Stomach (tissue), 9 donors: ENCODE measurements around the gene VWA8. TPM values are rescaled to one million over a fixed set of nuclear protein-coding genes. Genes with fewer than 3 reads are reported as not detected.

Experiments used
- DNase-seq, 2 donors: peaks; one replicate each; pipeline versions ENCODE4 v3.0.0 to v3.0.0-alpha.2; 2013 to 2019
- H3K27ac ChIP-seq, 5 donors: fragments of 200-600 bp in 4 of 5; sonication (generic) in 4 of 5; one replicate each; pipeline ENCODE4 v1.5.1; 2013 to 2019; ENCODE audit warnings: mild to moderate bottlenecking in 1 of 5, moderate library complexity in 1 of 5
- H3K27me3 ChIP-seq, 3 donors: fragments of 200-600 bp; sonication (generic); one replicate each; pipeline ENCODE4 v1.5.1; 2017 to 2019; ENCODE audit warnings: mixed run types in 1 of 3
- H3K36me3 ChIP-seq, 4 donors: fragments of 200-600 bp; sonication (generic); 1 replicate in 3 of 4; 2 replicates in 1 of 4; pipeline ENCODE4 v1.5.1; 2016 to 2019
- H3K4me1 ChIP-seq, 4 donors: fragments of 200-600 bp; sonication (generic); one replicate each; pipeline ENCODE4 v1.5.1; 2016 to 2019
- H3K4me3 ChIP-seq, 4 donors: fragments of 200-600 bp; sonication (generic) in 3 of 4; one replicate each; pipeline ENCODE4 v1.5.1; 2016 to 2019; ENCODE audit warnings: mild to moderate bottlenecking in 1 of 4
- H3K9me3 ChIP-seq, 4 donors: fragments of 200-600 bp; sonication (generic); one replicate each; pipeline ENCODE4 v1.5.1; 2016 to 2019
- EP300 ChIP-seq: sonication (generic); formaldehyde crosslinking; IDR thresholded peaks from one replicate; pipeline ENCODE4 v1.6.1; 2017; ENCODE audit warnings: antibody characterized with exemption
- POLR2A ChIP-seq, 4 donors: fragments of 450-650 bp; IDR thresholded peaks; one replicate each; pipeline ENCODE4 v1.6.1; 2016; ENCODE audit warnings: antibody characterized with exemption in 4 of 4, control low read depth in 2 of 4, mild to moderate bottlenecking in 1 of 4, moderate library complexity in 1 of 4
- POLR2AphosphoS5 ChIP-seq, 3 donors: sonication (generic); formaldehyde crosslinking; IDR thresholded peaks; one replicate each; pipeline ENCODE4 v1.6.1; 2016; ENCODE audit warnings: antibody characterized with exemption in 3 of 3
- WGBS, 5 donors: extraction: QIAGEN DNeasy Blood & Tissue Kit in 3 of 5; methylation state at CpG; one replicate each; pipeline versions ENCODE4 v1.1.5 to v1.1.7; 2013 to 2018; 5-methylcytosine and 5-hydroxymethylcytosine counted together
- intact Hi-C: fragments of 100-400 bp; cut with DNase I; formaldehyde crosslinking; loops from one replicate; pipeline ENCODE4 v1.15.1; 2023; ENCODE audit warnings: low total_unique reads
- polyA plus RNA-seq, 3 donors: library from polyadenylated mRNA; stranded (reverse); fragments of 200-250 nt; gene quantifications; one replicate each; pipeline ENCODE4 v1.2.3, GENCODE V29; 2013
- total RNA-seq, 5 donors: library from RNA; depleted of rRNA; stranded (reverse); fragments of >200 nt; gene quantifications; one replicate each; pipeline versions ENCODE4 v1.1.0 to v1.2.3, GENCODE V29; 2014 to 2016
- TF ChIP-seq, protein P1 (sequence below), 7 experiments: fragments of 450-650 bp in 4 of 7; fragments of 200-600 bp in 3 of 7; sonication (generic) in 3 of 7; IDR thresholded peaks; one replicate each; pipeline ENCODE4 v1.5.1; 2016 to 2019; ENCODE audit warnings: antibody characterized with exemption in 7 of 7, control low read depth in 2 of 7, mild to moderate bottlenecking in 1 of 7
- donor health status: healthy with polysubstance abuse.
- donor health status: Bipolar disorder and iron deficiency.
- donor health status: healthy.

Gene VWA8
- total and polyA plus RNA-seq, 8 donors, result 3.3 to 99.2 (median 25.4) TPM

DNA sequence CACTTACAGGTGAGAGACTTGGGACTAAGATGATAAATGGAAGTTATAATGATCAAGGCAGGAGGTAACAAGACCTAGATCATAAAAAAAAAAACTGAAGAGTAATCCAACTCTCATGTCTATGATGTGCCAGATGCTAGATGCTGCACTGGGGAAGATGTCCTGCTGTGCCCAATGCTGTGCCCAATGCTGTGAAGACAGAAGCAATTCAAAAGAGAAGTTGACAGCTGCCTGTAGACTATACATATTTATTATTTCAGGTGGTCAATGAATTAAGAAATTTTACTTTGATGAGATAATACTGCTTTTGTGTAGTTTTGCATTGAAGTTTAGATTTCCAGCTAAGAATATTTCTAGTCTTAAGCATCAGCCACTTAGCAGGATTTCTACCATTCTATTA lies 21.5 kb downstream of the VWA8 start:
- Histone ChIP-seq H3K27me3 (no peaks in the 10 kb centered on the region), H3K4me1 (peaks cover 0 to 47% (median 16%) of the 10 kb centered on the region in 4 donors), H3K27ac (no peak overlapping the region), H3K36me3 (peaks cover 0 to 5% (median 0%) of the 10 kb centered on the region in 4 donors), H3K4me3 (no peak overlapping the region), H3K9me3 (no peaks in the 10 kb centered on the region)
- TF ChIP-seq EP300 (no peak), POLR2A (IDR thresholded peaks at IDR 0.05) (no peak), POLR2AphosphoS5 (IDR thresholded peaks at IDR 0.05) (no peak)
- TF ChIP-seq, protein P1, sequence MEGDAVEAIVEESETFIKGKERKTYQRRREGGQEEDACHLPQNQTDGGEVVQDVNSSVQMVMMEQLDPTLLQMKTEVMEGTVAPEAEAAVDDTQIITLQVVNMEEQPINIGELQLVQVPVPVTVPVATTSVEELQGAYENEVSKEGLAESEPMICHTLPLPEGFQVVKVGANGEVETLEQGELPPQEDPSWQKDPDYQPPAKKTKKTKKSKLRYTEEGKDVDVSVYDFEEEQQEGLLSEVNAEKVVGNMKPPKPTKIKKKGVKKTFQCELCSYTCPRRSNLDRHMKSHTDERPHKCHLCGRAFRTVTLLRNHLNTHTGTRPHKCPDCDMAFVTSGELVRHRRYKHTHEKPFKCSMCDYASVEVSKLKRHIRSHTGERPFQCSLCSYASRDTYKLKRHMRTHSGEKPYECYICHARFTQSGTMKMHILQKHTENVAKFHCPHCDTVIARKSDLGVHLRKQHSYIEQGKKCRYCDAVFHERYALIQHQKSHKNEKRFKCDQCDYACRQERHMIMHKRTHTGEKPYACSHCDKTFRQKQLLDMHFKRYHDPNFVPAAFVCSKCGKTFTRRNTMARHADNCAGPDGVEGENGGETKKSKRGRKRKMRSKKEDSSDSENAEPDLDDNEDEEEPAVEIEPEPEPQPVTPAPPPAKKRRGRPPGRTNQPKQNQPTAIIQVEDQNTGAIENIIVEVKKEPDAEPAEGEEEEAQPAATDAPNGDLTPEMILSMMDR (IDR thresholded peaks at IDR 0.05), result no peak
- no peak for DNase-seq
- intact Hi-C loops, result no loop called here

DNA sequence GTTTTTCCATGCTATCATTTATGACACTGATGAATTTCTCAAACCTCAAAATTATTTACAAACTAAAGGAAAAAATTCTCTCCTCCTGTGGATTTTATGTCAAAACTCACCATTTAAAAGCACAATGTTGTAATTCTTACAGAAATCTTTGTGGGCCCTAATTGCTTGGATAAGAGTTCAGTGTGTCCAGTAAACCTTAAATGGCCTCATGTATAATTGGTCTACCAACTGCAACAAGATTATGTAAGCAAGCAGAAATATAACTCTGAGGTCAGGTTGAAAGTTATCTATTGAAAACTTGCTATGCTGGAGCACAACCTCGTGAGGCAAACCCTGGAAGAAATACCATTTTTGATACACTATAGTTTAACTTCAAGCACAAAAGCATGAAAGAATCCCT lies 22.0 kb downstream of the VWA8 start:
- WGBS, 5 donors, result 32 to 56% (median 49%) methylated on average over 1 of the region's 1 CpG
- Histone ChIP-seq H3K4me1 (peaks cover 0 to 43% (median 15%) of the 10 kb centered on the region in 4 donors), H3K4me3 (no peak overlapping the region), H3K9me3 (no peaks in the 10 kb centered on the region), H3K27ac (no peak overlapping the region), H3K27me3 (no peaks in the 10 kb centered on the region), H3K36me3 (peaks cover 0 to 5% (median 0%) of the 10 kb centered on the region in 4 donors)
- TF ChIP-seq EP300 (no peak), POLR2AphosphoS5 (IDR thresholded peaks at IDR 0.05) (no peak), POLR2A (IDR thresholded peaks at IDR 0.05) (no peak)
- TF ChIP-seq, protein P1 (IDR thresholded peaks at IDR 0.05), result no peak
- DNase-seq, result no peak
- intact Hi-C loops, result no loop called here

DNA sequence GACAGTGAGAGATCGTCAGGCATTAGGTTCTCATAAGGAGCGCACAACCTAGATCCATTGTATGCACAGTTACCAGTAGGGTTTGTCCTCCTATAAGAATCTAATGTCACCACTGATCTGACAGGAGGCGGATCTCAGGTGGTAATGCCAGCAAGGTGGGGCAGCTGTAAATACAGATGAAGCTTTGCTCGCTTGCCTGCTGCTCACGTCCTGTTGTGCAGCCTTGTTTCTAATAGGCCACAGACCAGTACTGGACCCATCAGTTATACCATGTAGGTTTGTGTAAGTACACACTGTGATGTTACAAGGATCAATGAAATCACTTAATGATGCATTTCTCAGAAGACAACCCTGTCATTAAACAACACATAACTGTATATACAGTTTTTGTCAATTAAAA lies 23.5 kb downstream of the VWA8 start:
- Histone ChIP-seq H3K27ac (no peak overlapping the region), H3K9me3 (no peaks in the 10 kb centered on the region), H3K4me1 (peaks cover 0 to 29% (median 12%) of the 10 kb centered on the region in 4 donors), H3K27me3 (no peaks in the 10 kb centered on the region), H3K36me3 (peaks cover 0 to 5% (median 0%) of the 10 kb centered on the region in 4 donors), H3K4me3 (no peak overlapping the region)
- WGBS, 5 donors, result 95 to 99% (median 98%) methylated on average over 5 of the region's 5 CpGs
- TF ChIP-seq POLR2AphosphoS5 (IDR thresholded peaks at IDR 0.05) (no peak), EP300 (no peak), POLR2A (IDR thresholded peaks at IDR 0.05) (no peak)
- TF ChIP-seq, protein P1 (IDR thresholded peaks at IDR 0.05), result no peak
- intact Hi-C loops, result no loop called here
- DNase-seq, result no peak

DNA sequence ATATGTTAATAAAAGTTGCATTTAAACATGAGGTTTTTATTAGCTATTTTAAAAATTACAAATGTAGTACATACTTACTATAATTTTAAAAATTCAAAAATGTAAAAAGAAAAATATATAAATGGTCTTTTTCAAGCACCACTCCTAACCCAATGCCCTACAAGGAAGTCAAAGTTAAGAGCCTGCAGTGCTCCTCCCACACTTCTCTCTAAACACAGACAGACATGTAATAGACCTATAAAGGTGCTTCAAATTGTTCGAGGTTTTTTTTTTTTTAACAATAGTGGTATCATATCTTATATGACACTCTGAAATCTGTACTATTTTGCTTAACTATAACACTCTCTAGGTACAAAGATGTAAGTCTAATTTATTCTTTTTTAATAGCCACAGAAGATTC lies 25.4 kb downstream of the VWA8 start:
- intact Hi-C loops, result no loop called here
- peaks cover 0 to 5% (median 0%) of the 10 kb centered on the region in 4 donors for H3K36me3 ChIP-seq
- TF ChIP-seq POLR2A (IDR thresholded peaks at IDR 0.05), result no peak
- no peak for TF ChIP-seq EP300
- H3K9me3 ChIP-seq, result no peaks in the 10 kb centered on the region
- H3K4me1 ChIP-seq, result peaks cover 0 to 13% (median 5%) of the 10 kb centered on the region in 4 donors
- H3K27ac ChIP-seq, result no peak overlapping the region
- H3K4me3 ChIP-seq, result no peak overlapping the region
- no peak for DNase-seq
- WGBS, 5 donors, result 77 to 96% (median 86%) methylated on average over 1 of the region's 1 CpG
- H3K27me3 ChIP-seq, result no peaks in the 10 kb centered on the region

DNA sequence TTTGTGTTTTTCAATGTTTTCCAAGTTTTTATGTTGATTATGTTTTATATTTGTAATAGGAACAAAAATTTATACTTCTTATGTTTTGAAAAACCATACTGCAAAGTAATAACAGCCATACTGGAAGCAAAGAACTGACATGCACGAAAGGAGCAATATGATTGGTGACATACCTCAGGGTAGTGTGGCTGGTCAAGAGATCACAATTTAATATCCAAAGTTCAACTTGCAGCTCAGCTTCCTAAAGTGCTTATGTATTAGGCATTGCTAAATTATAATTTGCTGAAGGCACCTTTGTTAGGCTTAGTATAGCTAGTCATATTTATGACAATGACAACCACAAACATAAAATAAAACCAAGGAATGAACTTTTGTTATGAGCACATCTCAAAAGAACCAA lies 25.9 kb downstream of the VWA8 start:
- no peak overlapping the region for H3K4me3 ChIP-seq
- WGBS, 5 donors, result 95 to 99% (median 97%) methylated on average over 1 of the region's 1 CpG
- no peak overlapping the region for H3K27ac ChIP-seq
- intact Hi-C loops, result no loop called here
- peaks cover 0 to 13% (median 4%) of the 10 kb centered on the region in 4 donors for H3K4me1 ChIP-seq
- peaks cover 0 to 5% (median 0%) of the 10 kb centered on the region in 4 donors for H3K36me3 ChIP-seq
- no peaks in the 10 kb centered on the region for H3K9me3 ChIP-seq
- TF ChIP-seq POLR2A (IDR thresholded peaks at IDR 0.05) (no peak), POLR2AphosphoS5 (IDR thresholded peaks at IDR 0.05) (no peak), EP300 (no peak)
- TF ChIP-seq, protein P1 (IDR thresholded peaks at IDR 0.05), result no peak
- DNase-seq, result no peak
- no peaks in the 10 kb centered on the region for H3K27me3 ChIP-seq
